RWPE2 (cell line): ENCODE data around the gene GMDS.

Experiments used
- ATAC-seq: fragments of 200-7000 bp; cut with Tn5 transposase; 3 replicates; pipeline ENCODE4 v1.9.1; 2021; ENCODE audit warnings: low read depth
- DNase-seq: peaks from one replicate; pipeline ENCODE4 v3.0.0-alpha.2; 2020; ENCODE audit warnings: low spot score
- H3K27ac ChIP-seq: fragments of 450-650 bp; 2 replicates; pipeline ENCODE4 v1.5.1; 2017; ENCODE audit warnings: mild to moderate bottlenecking; ENCODE audit not compliant: poor library complexity, severe bottlenecking
- H3K27me3 ChIP-seq: fragments of 250-450 bp; sonication (Bioruptor Pico); 2 replicates; pipeline ENCODE4 v1.5.1; 2021; ENCODE audit warnings: mild to moderate bottlenecking, moderate library complexity; ENCODE audit not compliant: insufficient read depth, poor library complexity, severe bottlenecking
- H3K36me3 ChIP-seq: fragments of 250-450 bp; sonication (Bioruptor Pico); 2 replicates; pipeline ENCODE4 v1.5.1; 2020; ENCODE audit warnings: low read depth, mild to moderate bottlenecking, moderate library complexity
- H3K4me1 ChIP-seq: fragments of 250-450 bp; sonication (Bioruptor Pico); 2 replicates; pipeline ENCODE4 v1.5.1; 2021; ENCODE audit warnings: mild to moderate bottlenecking, moderate library complexity; ENCODE audit not compliant: insufficient read depth, poor library complexity, severe bottlenecking
- H3K4me3 ChIP-seq: fragments of 250-450 bp; sonication (Bioruptor Pico); 2 replicates; pipeline ENCODE4 v1.5.1; 2021; ENCODE audit warnings: mild to moderate bottlenecking, moderate library complexity; ENCODE audit not compliant: severe bottlenecking
- H3K9me3 ChIP-seq: fragments of 250-450 bp; sonication (Bioruptor Pico); 2 replicates; pipeline ENCODE4 v1.5.1; 2021; ENCODE audit warnings: mild to moderate bottlenecking, moderate library complexity; ENCODE audit not compliant: severe bottlenecking
- TF ChIP-seq, protein P1 (sequence below): fragments of 450-650 bp; IDR thresholded peaks from one replicate; pipeline ENCODE4 v1.5.1; 2017; ENCODE audit warnings: mild to moderate bottlenecking, moderate library complexity; ENCODE audit not compliant: poor library complexity, severe bottlenecking

The GMDS gene

DNA sequence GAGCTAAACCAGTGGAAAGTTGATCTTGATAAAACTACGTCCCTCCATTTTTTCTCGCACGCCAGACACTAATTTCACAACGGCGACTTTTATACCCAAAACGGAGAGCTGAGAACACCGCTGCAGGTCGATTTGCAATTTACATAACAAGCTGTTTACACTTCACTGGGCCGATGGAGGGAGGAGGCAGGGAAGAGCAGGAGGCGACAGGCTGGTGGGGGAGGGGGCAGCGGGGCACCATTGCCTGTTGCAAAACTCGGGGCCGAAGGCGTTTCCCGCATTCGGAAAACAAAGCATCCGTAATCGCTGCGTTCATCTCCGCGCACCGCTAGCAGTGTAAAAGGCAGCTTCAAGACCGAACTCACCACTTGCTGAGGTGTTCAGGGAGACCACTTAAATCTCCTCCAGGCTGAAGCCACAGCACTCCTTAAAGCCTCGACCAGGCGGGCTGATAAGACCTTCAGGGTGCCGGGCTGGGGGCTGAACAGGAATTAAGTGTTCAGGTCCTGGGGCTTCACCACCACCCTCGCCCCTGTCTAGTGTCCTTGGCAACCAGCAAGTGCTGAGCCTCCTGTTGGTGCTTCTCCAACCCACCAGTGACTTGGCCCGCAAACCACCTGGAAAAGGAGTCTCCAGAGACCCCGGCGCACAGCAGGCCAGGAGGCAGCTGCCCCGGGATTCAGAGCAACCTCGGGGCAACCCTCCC is 637.7 kb downstream of the GMDS start:
- Histone ChIP-seq H3K27ac (no peak overlapping the region), H3K27me3 (no peaks in the 10 kb centered on the region), H3K4me1 (peaks cover 4% of the 10 kb centered on the region), H3K36me3 (no peaks in the 10 kb centered on the region), H3K4me3 (no peak overlapping the region), H3K9me3 (no peaks in the 10 kb centered on the region)
- TF ChIP-seq, protein P1, sequence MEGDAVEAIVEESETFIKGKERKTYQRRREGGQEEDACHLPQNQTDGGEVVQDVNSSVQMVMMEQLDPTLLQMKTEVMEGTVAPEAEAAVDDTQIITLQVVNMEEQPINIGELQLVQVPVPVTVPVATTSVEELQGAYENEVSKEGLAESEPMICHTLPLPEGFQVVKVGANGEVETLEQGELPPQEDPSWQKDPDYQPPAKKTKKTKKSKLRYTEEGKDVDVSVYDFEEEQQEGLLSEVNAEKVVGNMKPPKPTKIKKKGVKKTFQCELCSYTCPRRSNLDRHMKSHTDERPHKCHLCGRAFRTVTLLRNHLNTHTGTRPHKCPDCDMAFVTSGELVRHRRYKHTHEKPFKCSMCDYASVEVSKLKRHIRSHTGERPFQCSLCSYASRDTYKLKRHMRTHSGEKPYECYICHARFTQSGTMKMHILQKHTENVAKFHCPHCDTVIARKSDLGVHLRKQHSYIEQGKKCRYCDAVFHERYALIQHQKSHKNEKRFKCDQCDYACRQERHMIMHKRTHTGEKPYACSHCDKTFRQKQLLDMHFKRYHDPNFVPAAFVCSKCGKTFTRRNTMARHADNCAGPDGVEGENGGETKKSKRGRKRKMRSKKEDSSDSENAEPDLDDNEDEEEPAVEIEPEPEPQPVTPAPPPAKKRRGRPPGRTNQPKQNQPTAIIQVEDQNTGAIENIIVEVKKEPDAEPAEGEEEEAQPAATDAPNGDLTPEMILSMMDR, result no peak
- DNase-seq (no peak), ATAC-seq (no peak)

DNA sequence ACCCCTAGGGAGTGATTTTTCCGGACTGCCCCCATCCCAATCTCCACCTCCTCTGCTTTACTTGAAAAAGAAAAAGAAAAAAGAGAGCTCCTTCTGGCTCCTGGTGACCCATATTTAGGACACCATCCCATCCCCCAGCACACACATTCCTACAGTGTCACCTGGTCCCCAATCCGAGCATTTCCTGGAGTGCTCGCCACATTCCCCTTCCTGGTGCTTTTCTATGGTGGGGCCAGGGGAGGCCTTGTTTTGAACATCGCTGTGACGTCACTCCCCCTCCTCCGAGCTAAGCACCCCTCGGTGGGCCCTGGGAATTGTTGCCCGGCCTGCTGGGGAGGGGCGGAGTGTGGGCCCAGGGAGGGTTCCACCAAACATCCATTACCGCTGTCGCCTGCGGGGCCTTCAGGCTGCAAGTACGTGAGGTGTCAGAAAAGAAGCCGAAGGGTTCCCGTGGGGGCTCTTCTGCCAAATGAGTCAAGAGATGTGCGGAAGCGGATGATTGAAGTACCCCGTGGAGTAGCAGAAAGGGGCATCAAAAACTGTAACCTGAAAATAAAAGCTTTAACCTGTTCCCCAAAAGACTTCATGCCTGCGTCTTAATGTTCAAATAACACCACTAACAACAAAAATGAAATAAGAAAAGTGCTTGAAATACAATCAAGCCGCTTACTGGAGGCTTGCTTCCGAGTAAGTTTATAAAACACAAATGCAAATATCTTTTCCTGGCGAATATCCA is 638.5 kb downstream of the GMDS start:
- Histone ChIP-seq H3K4me3 (no peak overlapping the region), H3K27ac (no peak overlapping the region), H3K36me3 (no peaks in the 10 kb centered on the region), H3K4me1 (no peaks in the 10 kb centered on the region), H3K27me3 (no peaks in the 10 kb centered on the region), H3K9me3 (no peaks in the 10 kb centered on the region)
- TF ChIP-seq, protein P1, result no peak
- DNase-seq, result no peak
- ATAC-seq, result no peak

DNA sequence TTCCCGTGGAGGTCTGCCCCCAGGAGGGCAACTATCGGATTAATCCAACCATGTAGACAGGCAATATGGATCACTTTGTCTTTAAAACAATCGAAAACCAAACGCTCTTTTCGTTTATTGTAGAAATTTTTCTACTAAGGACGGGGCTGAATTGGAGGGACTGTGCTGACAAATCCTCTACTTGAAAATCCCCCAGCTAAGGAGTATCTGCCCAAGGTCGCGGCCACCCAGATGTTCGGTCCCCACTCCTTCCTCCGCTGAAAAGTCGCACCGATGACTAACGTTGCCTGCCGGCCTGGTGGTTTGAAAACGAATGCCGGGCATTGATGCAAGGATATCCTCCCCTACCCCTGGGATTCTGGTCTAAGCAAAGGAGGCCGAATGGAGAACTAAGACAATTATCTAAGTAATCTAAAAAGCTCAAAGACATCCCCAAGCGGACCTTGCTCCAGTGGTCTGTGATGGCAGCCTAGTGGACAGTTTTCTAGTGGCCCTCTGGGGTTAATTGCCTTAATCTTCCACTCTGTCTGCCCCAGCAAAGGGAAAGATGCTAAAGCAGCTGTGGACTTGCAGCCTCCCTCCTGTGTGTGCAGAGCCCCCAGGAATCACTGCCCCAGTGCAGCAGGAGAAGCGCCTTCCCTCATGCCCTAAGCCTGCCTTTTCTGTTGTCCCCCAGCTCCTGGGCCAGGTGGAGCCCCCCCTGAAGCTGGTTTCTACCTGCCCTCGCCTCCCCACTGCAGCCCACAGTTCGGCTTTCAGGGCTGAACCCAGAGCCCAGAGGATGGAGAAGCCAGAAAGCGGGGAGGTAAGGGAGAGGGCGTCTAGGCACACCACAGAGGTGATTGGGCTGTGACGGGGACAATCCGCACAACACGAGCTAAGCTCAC is 639.3 kb downstream of the GMDS start:
- TF ChIP-seq, protein P1, result no peak
- H3K27ac ChIP-seq, result no peak overlapping the region

DNA sequence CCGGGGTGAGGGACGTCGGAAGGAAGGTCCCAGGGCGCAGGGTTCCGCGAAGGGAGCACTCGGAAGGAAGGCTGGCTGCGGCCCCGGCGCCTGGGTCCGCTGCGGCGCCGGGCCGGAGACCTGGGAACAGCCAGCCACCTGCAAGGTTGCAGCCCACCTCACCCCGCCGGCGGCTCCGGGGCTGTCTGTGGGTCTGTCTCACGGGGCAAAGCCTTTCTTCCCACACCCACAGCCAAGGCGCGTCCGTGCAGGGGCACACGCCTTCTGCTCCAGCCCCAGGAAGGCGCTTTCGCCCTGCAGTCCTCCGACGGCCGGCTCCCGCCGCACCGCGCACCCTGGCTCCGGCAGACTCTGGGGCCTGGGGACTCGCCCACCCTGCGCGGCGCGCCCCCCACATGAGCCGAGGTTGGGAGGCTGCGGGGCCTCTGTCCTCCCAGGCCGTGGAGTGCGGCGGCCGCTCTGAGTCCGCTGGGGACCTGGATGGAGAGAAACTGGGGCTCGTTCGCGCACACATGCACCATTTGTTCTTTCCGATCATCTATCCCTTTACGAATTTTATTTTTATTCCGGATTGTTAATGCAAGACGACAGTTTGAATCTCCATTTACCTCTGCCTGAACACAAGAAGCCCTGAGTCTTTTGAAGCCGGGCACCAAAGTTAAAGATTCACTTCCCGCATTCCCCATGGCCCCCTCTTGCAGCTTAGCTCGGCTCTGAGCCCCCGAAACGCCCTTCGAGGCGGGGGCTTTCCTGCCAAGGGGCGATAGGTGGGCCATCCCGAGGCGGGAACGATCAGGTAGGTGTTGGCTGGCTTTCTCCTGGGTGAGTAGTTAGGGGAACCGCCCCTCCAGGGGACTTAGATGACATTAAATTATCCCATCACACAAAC is 640.2 kb downstream of the GMDS start:
- Histone ChIP-seq H3K4me1 (no peaks in the 10 kb centered on the region), H3K36me3 (no peaks in the 10 kb centered on the region), H3K4me3 (no peak overlapping the region), H3K27me3 (no peaks in the 10 kb centered on the region), H3K9me3 (no peaks in the 10 kb centered on the region), H3K27ac (no peak overlapping the region)
- TF ChIP-seq, protein P1, result no peak
- DNase-seq (no peak), ATAC-seq (no peak)

More for the DNA sequence above, 639.3 kb downstream of the GMDS start:
- no peaks in the 10 kb centered on the region for H3K4me1 ChIP-seq
- ATAC-seq (no peak), DNase-seq (no peak)
- no peaks in the 10 kb centered on the region for H3K36me3 ChIP-seq
- H3K4me3 ChIP-seq, result no peak overlapping the region
- H3K9me3 ChIP-seq, result no peaks in the 10 kb centered on the region
- no peaks in the 10 kb centered on the region for H3K27me3 ChIP-seq
